Neural cell (in vitro differentiated cells): ENCODE measurements around the gene ADGRG1.

ENCODE experiments used
- RAD21 ChIP-seq: fragments of 450-650 bp; conservative IDR thresholded peaks from 2 replicates; pipeline ENCODE4 v1.6.1; 2014; ENCODE audit warnings: antibody characterized with exemption, mild to moderate bottlenecking, moderate library complexity
- TF ChIP-seq, protein P1 (sequence below): fragments of 450-650 bp; IDR thresholded peaks from 2 replicates; pipeline ENCODE4 v1.5.1; 2014; ENCODE audit warnings: antibody characterized with exemption, mild to moderate bottlenecking, moderate library complexity; ENCODE audit not compliant: poor library complexity, severe bottlenecking
- TF ChIP-seq, protein P2 (sequence below): IDR thresholded peaks from 2 replicates; pipeline ENCODE4 v1.6.1; 2012; ENCODE audit warnings: borderline replicate concordance

DNA sequence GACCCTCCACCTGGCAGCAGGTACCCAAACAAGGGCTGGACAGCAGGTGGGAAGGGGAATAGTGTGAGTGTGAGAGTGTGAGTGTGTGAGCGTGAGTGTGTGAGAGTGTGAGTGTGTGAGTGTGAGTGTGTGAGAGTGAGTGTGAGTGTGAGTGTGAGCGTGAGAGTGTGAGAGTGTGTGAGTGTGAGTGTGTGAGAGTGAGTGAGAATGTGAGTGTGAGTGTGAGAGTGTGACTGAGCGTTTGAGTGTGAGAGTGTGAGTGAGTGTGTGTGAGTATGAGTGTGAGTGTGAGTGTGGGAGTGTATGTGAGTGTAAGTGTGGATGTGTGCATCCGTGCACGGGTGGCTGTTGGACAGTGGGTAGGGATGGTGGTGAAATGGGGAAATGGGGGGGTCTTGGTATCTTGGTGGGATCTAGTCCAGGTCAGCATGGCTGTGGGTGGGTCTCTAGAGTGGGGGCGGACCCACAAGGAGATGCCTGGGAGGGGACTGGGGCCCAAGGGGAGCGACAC, 408 bp downstream of the ADGRG1 start:
- TF ChIP-seq, protein P1, sequence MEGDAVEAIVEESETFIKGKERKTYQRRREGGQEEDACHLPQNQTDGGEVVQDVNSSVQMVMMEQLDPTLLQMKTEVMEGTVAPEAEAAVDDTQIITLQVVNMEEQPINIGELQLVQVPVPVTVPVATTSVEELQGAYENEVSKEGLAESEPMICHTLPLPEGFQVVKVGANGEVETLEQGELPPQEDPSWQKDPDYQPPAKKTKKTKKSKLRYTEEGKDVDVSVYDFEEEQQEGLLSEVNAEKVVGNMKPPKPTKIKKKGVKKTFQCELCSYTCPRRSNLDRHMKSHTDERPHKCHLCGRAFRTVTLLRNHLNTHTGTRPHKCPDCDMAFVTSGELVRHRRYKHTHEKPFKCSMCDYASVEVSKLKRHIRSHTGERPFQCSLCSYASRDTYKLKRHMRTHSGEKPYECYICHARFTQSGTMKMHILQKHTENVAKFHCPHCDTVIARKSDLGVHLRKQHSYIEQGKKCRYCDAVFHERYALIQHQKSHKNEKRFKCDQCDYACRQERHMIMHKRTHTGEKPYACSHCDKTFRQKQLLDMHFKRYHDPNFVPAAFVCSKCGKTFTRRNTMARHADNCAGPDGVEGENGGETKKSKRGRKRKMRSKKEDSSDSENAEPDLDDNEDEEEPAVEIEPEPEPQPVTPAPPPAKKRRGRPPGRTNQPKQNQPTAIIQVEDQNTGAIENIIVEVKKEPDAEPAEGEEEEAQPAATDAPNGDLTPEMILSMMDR = no peak
- TF ChIP-seq, protein P2, sequence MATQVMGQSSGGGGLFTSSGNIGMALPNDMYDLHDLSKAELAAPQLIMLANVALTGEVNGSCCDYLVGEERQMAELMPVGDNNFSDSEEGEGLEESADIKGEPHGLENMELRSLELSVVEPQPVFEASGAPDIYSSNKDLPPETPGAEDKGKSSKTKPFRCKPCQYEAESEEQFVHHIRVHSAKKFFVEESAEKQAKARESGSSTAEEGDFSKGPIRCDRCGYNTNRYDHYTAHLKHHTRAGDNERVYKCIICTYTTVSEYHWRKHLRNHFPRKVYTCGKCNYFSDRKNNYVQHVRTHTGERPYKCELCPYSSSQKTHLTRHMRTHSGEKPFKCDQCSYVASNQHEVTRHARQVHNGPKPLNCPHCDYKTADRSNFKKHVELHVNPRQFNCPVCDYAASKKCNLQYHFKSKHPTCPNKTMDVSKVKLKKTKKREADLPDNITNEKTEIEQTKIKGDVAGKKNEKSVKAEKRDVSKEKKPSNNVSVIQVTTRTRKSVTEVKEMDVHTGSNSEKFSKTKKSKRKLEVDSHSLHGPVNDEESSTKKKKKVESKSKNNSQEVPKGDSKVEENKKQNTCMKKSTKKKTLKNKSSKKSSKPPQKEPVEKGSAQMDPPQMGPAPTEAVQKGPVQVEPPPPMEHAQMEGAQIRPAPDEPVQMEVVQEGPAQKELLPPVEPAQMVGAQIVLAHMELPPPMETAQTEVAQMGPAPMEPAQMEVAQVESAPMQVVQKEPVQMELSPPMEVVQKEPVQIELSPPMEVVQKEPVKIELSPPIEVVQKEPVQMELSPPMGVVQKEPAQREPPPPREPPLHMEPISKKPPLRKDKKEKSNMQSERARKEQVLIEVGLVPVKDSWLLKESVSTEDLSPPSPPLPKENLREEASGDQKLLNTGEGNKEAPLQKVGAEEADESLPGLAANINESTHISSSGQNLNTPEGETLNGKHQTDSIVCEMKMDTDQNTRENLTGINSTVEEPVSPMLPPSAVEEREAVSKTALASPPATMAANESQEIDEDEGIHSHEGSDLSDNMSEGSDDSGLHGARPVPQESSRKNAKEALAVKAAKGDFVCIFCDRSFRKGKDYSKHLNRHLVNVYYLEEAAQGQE = no peak
- TF ChIP-seq RAD21 = no peak
